ENCODE data around the gene TNPO2. TPM values are rescaled to one million over a fixed set of nuclear protein-coding genes. Genes with fewer than 3 reads are reported as not detected.

TNPO2 gene
- total and polyA plus RNA-seq, 2 of the 13 experiments (the other 11 are each of a cell fraction or from before 2014, with no cell fraction given) = 31.7 to 61.0 TPM

DNA sequence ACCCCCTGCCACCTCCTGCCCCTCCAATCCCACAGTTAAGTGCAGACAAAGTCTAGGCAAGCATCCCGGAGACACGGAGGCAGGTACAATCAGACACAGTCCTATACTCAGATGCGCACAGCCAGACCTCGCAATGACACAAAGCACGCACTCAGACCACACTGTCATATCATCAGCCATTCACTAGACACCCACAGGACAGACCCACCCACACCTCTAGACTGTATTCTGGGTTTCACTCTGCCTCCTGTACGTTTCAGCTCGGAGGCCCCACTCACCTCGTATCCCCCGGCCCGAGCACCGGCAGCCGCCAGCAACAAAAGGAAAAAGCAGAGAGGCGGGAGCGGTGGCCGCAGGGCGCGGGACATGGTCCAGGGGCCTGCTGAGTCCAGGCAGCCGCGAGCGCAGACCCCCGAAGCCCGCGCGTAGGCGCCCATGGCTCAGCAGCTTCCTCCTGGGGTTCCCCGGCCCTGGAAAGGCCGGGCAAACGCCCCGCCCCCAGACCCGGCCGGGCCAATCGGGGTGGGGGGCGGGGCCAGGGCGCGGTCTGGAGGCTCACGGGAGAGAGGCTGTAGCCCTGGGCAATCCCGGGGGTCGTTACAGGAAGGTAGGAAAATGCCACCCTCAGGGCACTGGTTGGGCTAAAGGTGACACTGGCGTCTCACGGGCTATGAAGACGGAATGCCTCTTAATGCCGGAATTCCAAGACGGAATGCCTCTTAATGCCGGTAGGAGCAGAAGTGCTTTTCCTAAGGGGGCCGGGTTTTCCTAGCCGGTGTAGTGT, 57.3 kb downstream of the TNPO2 start, which contains the start of the genes MAN2B1 and WDR83 (continued):
- no peak for TF ChIP-seq PTBP1 (IDR thresholded peaks at IDR 0.05; ENCODE audit: low read depth, low read length, poor library complexity, severe bottlenecking)
- no peak for TF ChIP-seq IKZF1 (IDR thresholded peaks at IDR 0.05)
- TF ChIP-seq ZNF563 (CRISPR knock-in tag; IDR thresholded peaks at IDR 0.05) = no peak
- no peak for TF ChIP-seq TFE3 (CRISPR knock-in tag; IDR thresholded peaks at IDR 0.05)
- TF ChIP-seq ZXDC (CRISPR knock-in tag; IDR thresholded peaks at IDR 0.05) = no peak
- no peak for TF ChIP-seq KLF15 (CRISPR knock-in tag; IDR thresholded peaks at IDR 0.05; ENCODE audit: borderline replicate concordance)
- TF ChIP-seq ZNF660 (CRISPR knock-in tag; IDR thresholded peaks at IDR 0.05; ENCODE audit: borderline replicate concordance, low read depth) = no peak
- no peak for TF ChIP-seq ZNF749 (CRISPR knock-in tag; IDR thresholded peaks at IDR 0.05; ENCODE audit: borderline replicate concordance)
- TF ChIP-seq CBX1 (IDR thresholded peaks at IDR 0.05; ENCODE audit: low read depth) = no peak
- TF ChIP-seq, protein P1, sequence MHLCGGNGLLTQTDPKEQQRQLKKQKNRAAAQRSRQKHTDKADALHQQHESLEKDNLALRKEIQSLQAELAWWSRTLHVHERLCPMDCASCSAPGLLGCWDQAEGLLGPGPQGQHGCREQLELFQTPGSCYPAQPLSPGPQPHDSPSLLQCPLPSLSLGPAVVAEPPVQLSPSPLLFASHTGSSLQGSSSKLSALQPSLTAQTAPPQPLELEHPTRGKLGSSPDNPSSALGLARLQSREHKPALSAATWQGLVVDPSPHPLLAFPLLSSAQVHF (CRISPR knock-in tag; IDR thresholded peaks at IDR 0.05) = no peak
- TF ChIP-seq HNRNPK (IDR thresholded peaks at IDR 0.05; ENCODE audit: low read depth, low read length, poor library complexity, severe bottlenecking) = no peak
- TF ChIP-seq, protein P2, sequence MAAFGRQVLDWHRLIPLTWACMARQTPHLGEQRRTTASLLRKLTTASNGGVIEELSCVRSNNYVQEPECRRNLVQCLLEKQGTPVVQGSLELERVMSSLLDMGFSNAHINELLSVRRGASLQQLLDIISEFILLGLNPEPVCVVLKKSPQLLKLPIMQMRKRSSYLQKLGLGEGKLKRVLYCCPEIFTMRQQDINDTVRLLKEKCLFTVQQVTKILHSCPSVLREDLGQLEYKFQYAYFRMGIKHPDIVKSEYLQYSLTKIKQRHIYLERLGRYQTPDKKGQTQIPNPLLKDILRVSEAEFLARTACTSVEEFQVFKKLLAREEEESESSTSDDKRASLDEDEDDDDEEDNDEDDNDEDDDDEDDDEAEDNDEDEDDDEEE (CRISPR knock-in tag; IDR thresholded peaks at IDR 0.05) = no peak
- no peak for TF ChIP-seq HOXA9 (CRISPR knock-in tag; IDR thresholded peaks at IDR 0.05; ENCODE audit: borderline replicate concordance)
- TF ChIP-seq, protein P3, sequence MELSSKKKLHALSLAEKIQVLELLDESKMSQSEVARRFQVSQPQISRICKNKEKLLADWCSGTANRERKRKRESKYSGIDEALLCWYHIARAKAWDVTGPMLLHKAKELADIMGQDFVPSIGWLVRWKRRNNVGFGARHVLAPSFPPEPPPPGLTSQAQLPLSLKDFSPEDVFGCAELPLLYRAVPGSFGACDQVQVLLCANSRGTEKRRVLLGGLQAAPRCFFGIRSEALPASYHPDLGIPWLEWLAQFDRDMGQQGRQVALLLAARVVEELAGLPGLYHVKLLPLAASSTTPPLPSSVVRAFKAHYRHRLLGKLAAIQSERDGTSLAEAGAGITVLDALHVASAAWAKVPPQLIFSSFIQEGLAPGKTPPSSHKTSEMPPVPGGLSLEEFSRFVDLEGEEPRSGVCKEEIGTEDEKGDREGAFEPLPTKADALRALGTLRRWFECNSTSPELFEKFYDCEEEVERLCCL (CRISPR knock-in tag; IDR thresholded peaks at IDR 0.05; ENCODE audit: borderline replicate concordance) = no peak
- TF ChIP-seq ATF1 (CRISPR knock-in tag; IDR thresholded peaks at IDR 0.05) = no peak
- TF ChIP-seq ZNF547 (CRISPR knock-in tag; IDR thresholded peaks at IDR 0.05) = no peak
- no peak for TF ChIP-seq ZNF136 (CRISPR knock-in tag; IDR thresholded peaks at IDR 0.05; ENCODE audit: low read depth)
- TF ChIP-seq POGZ (CRISPR knock-in tag; IDR thresholded peaks at IDR 0.05) = no peak
